HuH-7.5 (cell line): ENCODE data around the gene SLC16A10.
A peak's percentile ranks its signal among the peaks of the same experiment; 100 is the strongest.
"Not testable (repeated sequence)": the region's sequence is repeated elsewhere in the genome, so short reads cannot be mapped to it uniquely, and the experiment has no call there.

Experiments
- DNase-seq: peaks from one replicate; pipeline ENCODE4 v3.0.0; 2011; ENCODE audit warnings: low spot score

The SLC16A10 gene

DNA sequence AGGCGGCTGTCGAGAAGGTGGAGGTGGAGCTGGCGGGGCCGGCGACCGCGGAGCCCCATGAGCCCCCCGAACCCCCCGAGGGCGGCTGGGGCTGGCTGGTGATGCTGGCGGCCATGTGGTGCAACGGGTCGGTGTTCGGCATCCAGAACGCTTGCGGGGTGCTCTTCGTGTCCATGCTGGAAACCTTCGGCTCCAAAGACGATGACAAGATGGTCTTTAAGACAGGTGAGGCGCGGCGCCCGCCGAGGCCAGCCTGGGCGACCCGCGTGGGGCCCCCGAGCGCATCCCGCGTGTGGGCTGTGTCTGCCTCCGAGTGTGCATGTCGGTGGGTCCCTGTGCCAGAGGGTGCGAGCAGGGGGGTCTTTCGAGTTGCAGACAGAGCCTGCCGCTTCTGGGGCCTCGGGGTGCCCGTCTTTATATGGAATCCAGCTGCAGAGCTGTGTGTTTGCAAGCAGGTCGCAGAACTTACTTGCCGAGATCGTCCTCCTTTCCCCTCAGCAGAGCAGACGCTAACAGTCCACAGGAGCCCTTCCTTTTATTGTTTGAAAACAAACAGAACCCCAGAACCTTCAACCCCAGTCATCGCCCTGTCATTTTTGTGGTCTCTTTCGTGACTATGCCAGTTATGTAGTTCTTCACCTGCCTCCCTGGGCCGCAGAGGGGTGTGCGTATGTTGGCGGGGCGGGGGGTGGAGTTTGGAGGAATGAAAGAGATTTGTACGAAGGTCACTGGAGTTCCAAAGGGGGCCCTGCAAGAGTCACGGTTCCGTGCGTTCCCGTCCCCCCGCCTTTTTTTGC lies 766 bp downstream of the SLC16A10 start:
- peak; percentile 49 for DNase-seq

DNA sequence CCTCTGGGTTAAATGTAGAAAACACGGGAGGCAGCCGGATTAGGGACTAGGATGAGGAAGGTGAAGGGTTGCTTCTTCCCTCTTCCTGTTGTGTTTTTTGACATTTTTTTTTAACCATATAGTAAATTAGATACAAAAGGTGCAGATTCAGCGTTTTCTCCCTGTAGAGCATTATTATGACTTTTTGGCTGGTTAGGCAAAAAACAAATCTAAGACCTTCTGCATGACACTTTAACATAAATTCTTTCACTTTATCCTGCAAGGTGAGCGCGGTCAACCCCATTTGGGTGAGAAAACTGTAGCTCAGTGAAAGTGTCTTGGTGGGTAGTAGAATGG lies 1.3 kb downstream of the SLC16A10 start:
- no peak for DNase-seq

DNA sequence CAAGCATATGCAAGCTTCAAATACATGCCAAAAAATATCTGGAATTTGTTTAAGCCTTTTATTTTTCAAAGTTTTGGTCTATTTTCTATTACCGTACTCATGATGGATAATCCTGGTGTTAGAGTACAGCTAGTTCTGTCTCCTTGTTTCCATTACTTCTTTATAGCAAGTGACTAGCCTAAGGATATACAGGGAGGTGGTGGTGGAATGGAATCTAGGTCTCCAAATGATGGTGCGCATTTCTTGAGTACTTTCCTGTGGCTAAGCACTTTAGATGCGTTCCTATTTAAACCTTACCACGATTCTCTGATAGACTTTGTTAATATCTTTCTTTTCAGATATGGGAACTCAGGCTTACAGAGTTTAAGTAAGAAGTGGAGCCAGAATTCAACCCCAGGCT lies 3.5 kb downstream of the SLC16A10 start:
- no peak for DNase-seq

DNA sequence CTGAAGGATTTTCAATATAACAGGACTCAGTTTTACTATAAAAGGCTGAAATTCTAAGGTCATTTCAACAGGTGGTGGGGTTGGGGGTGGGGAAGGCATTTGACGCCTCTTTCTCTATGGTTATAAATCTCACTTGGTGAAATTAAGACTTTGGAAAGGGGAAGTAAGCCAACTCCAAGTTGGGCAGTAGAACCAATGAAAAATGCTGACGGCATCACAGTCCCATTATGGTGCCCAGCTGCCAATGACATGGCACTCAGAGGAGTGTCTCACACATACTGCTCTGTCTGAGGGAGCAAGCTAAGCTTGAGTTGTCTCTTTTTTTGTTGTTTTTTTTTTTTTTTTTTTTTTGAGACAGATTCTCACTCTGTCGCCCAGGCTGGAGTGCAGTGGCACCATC lies 4.7 kb downstream of the SLC16A10 start:
- no peak for DNase-seq

DNA sequence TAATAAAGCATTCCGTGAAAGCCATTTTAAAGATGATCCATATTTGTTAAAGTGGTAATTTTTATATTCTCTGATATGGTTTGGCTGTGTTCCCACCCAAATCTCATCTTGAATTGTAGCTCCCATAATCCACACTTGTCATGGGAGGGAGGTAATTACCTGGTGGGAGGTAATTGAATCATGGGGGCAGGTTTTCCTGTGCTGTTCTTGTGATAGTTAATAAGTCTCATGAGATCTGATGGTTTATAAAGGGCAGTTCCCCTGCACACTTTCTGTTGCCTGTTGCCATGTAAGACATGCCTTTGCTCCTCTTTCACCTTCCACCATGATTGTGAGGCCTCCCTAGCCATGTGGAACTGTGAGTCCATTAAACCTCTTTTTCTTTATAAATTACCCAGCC lies 8.2 kb downstream of the SLC16A10 start:
- DNase-seq: not testable (repeated sequence)

DNA sequence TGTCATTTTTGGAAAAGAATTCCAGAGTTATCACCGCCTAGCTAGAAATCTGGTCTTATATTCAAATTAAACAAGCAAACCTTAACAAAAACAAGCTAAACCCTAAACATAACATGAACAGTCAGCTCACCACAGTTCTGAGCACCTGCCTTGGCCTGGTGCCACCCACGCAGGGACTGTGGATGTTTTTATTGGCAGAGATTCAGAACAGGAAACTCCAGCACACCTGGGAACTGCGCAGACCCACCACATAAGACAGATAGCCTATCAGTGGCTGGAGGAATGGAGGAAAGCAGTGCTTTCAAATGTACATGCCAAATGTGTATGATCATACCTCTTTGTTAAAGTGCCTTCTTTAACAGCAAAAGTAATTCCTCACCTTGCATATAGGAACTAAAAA lies 8.9 kb downstream of the SLC16A10 start:
- no peak for DNase-seq

DNA sequence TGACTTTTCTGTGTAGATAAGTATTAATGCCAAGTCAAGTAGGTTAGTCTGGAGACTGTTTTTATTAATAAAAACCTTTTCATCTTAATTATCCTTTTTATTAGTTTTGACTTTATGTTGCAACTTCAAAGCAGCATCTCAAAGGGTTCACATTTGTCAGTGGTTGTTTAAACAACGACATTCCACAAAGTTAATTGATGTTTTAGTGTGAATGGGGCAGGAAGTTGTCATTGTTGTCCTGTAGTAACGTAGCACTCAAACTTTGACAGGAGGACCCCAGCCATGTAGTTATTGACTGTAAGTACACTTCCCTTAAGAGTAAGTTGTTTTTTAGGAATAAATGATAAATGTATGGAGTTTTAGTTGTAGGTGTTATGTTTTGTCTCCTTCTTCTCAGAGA lies 11.3 kb downstream of the SLC16A10 start:
- DNase-seq: no peak

DNA sequence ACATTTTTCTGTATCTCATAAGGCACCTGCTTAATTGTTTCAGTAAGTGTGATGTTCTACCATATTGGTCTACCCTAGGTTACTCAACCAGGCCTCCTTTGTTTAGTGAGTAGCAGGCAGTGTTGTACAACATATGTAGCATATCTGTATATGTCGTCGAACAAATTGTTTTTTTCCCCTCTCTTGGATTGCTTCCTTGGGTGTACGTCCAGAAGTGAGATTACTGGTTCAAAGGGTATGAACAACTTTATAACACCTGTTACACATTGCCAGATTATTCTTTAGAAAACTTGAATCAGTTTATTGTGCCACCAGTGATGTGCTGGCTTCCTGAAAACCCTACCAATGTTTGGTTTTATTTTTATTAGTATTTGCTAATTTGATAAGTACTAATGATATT lies 14.7 kb downstream of the SLC16A10 start:
- DNase-seq: no peak

DNA sequence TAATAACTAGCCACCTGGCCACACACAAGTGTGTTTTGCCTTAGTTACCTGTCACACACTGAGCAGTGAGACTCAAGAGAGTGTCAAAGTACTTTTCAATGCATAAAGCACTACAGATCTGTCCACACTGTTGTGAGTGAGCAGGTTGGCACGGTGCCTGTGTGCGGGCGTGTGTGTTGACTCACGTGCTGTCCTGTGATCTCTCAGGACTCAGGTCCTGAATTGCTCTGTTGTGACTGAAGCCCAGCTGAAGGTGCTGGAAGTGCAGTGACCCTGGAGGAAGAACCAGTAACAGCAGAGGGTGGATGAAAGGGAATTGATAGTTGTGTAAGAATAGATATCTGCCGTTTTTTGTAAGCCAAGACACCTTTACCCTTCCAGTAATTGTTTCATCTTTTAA lies 18.3 kb downstream of the SLC16A10 start:
- peak; percentile 43 for DNase-seq

DNA sequence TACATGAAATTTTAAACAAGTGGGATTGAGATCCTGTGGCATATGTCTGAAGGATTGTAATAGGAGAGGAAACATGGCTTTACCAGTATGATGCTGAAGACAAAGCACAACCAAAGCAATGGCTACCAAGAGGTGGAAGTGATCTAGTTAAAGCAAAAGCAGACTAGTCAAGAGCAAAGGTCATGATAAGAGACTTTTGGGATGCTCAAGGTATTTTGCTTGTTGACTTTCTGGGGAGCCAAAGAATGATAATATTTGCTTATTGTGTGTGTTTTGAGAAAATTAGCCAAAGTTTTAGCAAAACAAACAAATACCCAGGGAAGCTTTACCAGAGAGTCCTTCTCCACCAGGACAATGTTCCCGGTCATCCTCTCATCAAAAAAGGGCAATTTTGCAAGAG lies 20.3 kb downstream of the SLC16A10 start:
- no peak for DNase-seq

DNA sequence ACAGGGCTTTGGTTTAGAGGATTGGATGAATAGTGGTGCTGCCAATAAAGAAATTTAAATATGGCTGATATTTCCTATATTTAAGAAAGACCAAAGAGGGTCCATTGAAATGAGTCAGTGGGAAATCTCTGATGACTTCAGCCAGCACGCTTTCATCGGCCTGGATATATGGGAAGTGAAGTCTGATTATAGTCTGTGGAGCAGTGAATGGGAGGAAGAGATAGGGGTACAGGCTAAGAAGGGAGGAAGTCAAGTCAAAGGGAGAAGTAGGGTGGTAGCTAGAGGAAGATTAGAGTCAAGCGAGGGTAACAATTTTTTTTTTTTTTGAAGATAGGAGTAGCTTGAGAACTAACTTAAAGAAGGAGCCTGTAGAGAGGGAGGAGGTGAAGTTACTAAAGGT lies 22.7 kb downstream of the SLC16A10 start:
- DNase-seq: no peak

DNA sequence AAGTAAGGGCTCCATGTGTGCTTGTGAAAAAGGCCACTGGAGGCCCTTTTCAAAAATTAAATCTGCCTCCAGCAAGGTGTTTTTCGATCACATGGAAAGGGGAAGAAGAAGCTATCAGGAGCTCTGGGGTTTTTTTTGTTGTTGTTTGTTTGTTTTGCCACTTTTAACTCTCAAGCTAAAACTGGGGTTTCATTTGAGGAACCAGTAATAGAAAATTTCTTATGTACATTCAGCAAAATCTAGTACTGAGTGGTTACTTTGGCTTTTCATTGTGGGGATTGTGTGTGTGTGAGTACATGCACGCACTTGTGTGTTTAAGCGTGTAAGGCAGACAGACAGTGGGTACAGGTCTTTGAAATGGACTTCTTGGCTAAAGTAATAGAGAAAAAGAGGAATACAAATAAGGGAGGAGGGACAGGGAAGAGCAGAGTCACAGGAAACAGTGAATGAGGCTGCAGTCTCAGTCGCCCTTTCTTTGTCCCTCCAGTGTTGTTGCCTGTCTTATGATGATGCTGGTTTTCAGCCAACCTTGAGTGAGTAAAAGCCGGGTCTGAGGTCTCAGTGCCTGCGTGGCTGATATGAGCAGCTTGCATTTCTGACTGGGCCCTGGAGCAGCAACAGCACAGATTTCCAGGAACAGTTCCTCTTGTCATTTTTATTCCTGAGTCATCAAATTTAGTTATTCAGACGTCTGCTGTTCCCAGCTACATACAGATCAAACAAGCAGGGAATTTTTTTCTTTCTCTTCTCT lies 26.2 kb downstream of the SLC16A10 start:
- no peak for DNase-seq

DNA sequence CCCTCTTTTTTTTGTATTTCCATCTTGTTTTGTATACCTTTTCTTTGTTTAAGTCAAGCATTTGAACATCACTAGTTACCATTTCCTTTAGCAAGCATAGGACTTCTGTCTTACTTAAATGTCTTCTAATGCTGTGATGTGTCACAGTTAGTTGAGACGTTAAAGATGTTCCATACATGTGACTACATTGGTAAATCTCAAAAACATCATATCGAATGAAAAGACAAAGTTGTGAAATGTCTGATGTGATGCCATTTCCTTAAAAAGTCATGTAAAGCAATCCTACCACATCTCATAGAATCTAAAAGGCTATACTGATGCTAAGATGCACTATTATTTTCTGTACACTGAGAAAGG lies 26.8 kb downstream of the SLC16A10 start:
- DNase-seq: no peak

DNA sequence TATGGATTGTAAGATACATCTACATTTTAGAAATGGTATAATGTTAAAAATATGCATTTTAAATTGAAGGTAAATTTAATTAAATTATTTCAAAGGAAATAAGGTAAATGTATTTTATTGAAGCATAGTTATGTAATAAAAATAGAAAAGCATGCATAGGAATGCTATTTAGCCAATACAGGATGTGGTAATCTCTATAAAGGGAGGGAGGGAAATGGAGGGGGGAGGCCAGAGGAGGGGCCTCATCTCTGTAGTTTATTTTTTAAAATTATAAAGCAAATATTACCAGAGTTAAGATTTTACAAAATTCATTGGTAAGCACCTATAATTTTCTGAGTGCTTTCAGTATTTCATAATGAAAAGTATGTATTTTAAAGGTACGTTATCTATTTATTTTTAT lies 27.2 kb downstream of the SLC16A10 start:
- DNase-seq: no peak

DNA sequence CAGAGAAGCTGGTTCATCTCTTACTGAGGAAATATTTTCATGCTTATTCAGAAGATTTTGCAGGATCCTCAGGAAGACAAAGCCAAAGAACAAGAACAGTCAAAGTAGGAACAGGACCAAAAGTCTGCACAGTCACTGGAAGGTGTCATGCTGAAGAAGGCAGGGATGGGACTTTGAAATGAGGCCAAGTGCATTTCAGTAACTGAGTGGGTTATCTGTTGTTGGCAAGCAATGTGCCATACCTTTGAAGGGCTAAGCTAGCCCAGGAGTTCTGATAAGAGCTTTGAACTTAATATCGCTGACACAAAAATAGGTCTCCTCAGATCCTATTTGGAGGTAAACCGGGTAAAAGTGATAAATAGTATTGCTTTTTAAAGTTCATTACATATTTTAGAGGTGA lies 31.5 kb downstream of the SLC16A10 start:
- no peak for DNase-seq

DNA sequence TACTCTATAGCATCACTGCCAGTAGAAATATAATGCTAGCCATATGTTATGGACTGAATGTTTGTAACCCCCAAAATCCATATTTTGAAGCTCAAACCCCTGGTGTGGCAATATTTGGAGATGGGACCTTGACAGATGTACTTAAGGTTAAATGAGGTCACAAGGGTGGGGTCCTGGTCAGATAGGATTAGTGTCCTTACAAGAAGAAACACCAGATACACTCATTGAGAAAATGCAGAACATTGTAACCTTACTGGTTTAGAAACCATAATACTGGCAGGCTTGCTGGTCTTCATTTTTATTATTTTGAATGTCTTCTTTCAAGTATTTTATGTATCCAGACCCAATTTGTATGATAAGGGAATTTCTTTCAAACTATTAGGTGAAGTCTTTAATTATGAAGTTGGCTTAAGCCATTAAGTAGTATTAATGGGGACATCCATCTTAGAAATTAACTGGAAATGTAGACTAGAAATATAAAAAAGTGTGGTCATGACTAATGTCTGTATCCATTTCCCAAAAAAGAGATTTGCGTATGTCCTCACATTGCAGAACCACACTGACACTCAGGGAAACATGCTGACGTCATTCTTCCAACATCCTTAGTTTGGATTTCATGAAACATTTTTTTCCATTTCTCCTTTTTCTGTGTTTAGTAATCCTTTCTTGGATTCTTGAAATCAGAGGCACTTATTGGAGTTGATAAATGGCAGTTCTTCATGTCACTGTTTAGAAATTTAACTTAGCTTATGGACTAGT lies 32.4 kb downstream of the SLC16A10 start:
- DNase-seq: no peak

DNA sequence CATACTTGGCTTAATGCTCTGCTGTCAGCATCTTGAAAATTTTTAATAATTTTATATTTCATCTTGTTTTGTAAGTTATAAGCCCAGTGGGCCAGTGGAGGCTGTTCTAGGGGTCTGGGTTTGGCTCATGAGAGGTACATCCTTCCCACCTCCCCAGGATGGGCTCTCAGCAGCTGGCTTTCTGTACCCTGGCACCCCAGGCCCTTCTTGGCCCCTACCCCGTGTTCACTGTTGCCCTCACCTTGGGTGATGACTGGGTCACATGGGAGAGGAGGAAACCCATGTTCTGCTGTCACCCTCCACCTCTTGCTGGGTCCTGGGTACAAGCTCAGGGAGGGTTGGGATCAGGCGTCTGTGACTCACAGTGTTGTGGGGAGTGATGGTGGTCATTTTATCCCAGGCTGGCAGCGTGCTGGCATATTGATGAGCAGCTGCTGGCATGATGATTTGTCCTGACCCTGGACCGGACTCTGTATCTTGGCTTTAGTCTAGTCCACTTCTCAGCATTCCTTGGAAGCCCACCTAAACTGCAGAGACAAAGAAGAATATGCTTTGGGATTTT lies 34.6 kb downstream of the SLC16A10 start:
- no peak for DNase-seq

DNA sequence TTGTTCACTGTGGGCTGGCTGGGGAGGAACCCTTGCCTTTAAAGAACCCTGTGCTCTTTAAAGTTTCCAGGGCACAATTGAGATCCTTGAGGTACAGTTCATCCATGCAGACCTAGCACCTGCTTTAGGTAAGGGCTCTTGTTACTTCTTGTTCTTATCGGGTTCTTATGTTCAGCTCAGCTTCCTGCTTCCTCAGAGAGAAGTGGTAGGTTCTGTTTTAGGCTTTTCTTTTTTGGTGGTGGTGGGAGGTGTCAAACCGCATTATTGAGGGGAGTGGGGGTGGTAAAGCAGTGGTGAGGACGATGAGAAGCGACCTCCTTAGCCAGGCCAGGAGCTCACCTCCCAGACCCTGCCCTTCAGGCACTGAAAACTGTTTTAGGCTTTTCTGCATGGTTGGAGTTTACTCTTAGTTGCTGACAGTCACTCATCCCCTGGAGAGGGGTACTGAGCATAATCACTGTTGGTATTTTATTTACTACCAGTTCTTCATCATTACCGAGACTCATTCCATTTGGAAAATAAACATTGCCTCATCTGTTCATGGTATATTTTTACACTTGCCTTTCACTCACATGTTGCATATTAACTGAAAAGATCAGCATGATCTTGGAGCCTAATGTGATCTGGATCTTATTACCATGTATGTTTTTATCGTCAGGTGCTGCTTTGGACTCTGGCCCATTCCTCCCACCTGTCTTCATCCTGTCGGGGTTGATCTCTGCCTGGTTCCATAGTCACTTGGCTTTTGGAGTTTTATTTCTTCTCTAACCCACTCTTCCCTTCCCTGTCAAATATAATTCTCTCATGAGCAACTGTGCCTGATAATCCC lies 35.4 kb downstream of the SLC16A10 start:
- no peak for DNase-seq

DNA sequence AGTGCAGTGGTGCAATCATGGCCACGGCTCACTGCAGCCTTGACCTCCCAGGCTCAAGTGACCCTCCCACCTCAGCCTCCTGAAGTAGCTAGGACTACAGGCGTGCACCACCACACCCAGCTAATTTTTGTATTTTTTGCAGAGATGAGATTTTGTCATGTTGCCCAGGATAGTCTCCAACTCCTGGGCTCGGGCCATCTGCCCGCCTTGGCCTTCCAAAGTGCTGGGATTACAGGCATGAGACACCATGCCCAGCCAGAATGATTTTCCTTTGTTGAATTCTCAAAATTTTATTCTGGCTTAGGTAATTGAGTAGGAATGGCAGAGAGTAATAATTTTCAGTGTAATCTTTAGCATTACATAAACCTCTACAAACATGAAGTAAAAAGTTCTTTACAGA lies 37.1 kb downstream of the SLC16A10 start:
- DNase-seq: no peak

DNA sequence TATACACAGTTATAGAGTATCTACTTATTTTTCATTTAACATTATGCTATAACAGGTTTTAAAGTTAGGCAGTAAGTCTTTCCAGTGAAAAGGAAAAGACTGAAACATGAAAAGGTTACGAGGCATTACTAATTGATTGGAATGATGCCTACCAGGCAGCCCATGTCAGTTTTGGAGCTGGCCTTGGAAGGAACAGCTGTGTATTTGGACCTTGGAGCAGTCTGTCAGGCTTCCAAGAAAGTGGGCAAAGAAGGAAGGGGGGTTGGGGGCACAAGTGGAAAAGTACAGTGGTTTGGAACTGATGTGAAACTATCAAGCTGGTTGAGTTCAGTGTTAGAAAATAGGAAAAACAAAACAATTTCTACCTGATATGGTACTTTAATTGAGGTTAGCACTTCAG lies 41.7 kb downstream of the SLC16A10 start:
- no peak for DNase-seq

DNA sequence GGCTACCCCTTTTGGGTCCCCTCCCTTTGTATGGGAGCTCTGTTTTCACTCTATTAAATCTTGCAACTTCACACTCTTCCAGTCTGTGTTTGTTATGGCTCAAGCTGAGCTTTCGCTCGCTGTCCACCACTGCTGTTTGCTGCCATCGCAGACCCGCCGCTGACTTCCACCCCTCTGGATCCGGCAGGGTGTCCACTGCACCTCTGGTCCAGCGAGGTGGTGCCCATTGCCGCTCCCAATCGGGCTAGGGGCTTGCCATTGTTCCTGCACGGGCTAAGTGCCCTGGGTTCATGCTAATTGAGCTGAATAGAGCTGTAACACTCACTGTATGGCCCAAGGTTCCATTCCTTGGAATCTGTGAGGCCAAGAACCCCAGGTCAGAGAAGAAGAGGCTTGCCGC lies 43.7 kb downstream of the SLC16A10 start:
- not testable (repeated sequence) for DNase-seq

DNA sequence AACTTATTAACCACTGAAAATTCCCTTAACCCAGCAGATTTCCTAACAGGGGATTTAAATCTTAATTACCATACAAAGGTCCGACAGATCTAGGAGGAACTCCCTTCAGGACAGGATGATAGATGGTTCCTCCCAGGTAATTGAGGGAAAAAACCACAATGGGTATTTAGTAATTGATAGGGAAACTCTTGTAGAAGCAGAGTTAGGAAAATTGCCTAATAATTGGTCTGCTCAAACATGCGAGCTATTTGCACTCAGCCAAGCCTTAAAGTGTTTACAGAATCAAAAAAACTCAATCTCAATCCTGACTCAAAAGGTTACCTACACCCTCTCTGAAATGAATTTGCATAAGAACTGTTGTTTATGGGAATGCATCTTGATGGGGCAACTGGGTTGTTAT lies 45.4 kb downstream of the SLC16A10 start:
- DNase-seq: not testable (repeated sequence)
